ENCODE results near the gene MECP2.

Gene MECP2

GRCh38 chrX:154059231-154059630, 38.3 kb downstream of the MECP2 start:
- no peak for DNase-seq

- DNase-seq: no peak
Observed at GRCh38 chrX:154058214-154058997, 39.1 kb downstream of the MECP2 start.

- DNase-seq: no peak
Observed at GRCh38 chrX:154057791-154058190, 39.7 kb downstream of the MECP2 start.

GRCh38 chrX:154056770-154057241, 40.7 kb downstream of the MECP2 start:
- DNase-seq: no peak

- DNase-seq: peak; percentile 53
Observed at GRCh38 chrX:154051201-154051810, 46.2 kb downstream of the MECP2 start.

- no peak for DNase-seq
Observed at GRCh38 chrX:154050113-154050495, 47.4 kb downstream of the MECP2 start.

- no peak for DNase-seq
Observed at GRCh38 chrX:154049209-154050112, 48.1 kb downstream of the MECP2 start.

- DNase-seq: no peak
Observed at GRCh38 chrX:154048398-154048797, 49.1 kb downstream of the MECP2 start.

GRCh38 chrX:154046940-154047610, 50.4 kb downstream of the MECP2 start:
- DNase-seq: peak; percentile 26

- peak; percentile 80 for DNase-seq
Observed at GRCh38 chrX:154046031-154046781, 51.3 kb downstream of the MECP2 start.

GRCh38 chrX:154044091-154044490, 53.4 kb downstream of the MECP2 start:
- DNase-seq: no peak

GRCh38 chrX:154043003-154043763, 54.3 kb downstream of the MECP2 start:
- peak; percentile 68 for DNase-seq

- DNase-seq: no peak
Observed at GRCh38 chrX:154040863-154041262, 56.7 kb downstream of the MECP2 start.

GRCh38 chrX:154040307-154040756, 57.2 kb downstream of the MECP2 start:
- DNase-seq: peak; percentile 74

GRCh38 chrX:154039577-154039976, 57.9 kb downstream of the MECP2 start:
- DNase-seq: no peak

- no peak for DNase-seq
Observed at GRCh38 chrX:154038656-154039055, 58.9 kb downstream of the MECP2 start.

- DNase-seq: no peak
Observed at GRCh38 chrX:154037754-154038153, 59.8 kb downstream of the MECP2 start.

GRCh38 chrX:154036513-154036912, 61.0 kb downstream of the MECP2 start:
- no peak for DNase-seq

- DNase-seq: no peak
Observed at GRCh38 chrX:154033848-154034247, 63.7 kb downstream of the MECP2 start.

GRCh38 chrX:154032653-154033052, 64.9 kb downstream of the MECP2 start:
- DNase-seq: no peak

- no peak for DNase-seq
Observed at GRCh38 chrX:154032160-154032559, 65.4 kb downstream of the MECP2 start.

Measured in fibroblast of skin of right biceps (primary cell).